Daoy (cell line): Measurements from ENCODE around the gene MRPS27. TPM values are rescaled to one million over a fixed set of nuclear protein-coding genes. Genes with fewer than 3 reads are reported as not detected.

Source experiments
- DNase-seq: peaks from one replicate; pipeline ENCODE4 v3.0.0-alpha.2; 2015; ENCODE audit warnings: low read depth
- total RNA-seq: library from RNA; depleted of rRNA; stranded (reverse); fragments of >200 nt; shearing (Covaris generic); gene quantifications from 2 replicates; pipeline ENCODE4 v1.2.3, GENCODE V29; 2014; rRNA removed

MRPS27 gene
- 91.3 and 117 TPM in 2 replicates for total RNA-seq

- DNase-seq, result peak; percentile 99
Measured at GRCh38 chr5:72319976-72320752, at the start of gene MRPS27, which contains the start of gene PTCD2. Gene MRPS27, minus strand, starts transcription at chr5:72320240. Its CDS starts 19 bp downstream, at chr5:72320221. Gene PTCD2, plus strand, starts transcription at chr5:72320373. Its CDS starts 10 bp downstream, at chr5:72320383.

GRCh38 chr5:72369711-72370110 lies 49.7 kb upstream of the MRPS27 start:
- DNase-seq, result no peak

GRCh38 chr5:72369301-72369700 lies 49.3 kb upstream of the MRPS27 start:
- DNase-seq, result no peak

GRCh38 chr5:72368271-72368670 lies 48.2 kb upstream of the MRPS27 start:
- no peak for DNase-seq

- peak; percentile 69 for DNase-seq
Measured at GRCh38 chr5:72366324-72366976, 46.4 kb upstream of the MRPS27 start.

- no peak for DNase-seq
Measured at GRCh38 chr5:72364951-72365350, 44.9 kb upstream of the MRPS27 start.

GRCh38 chr5:72364171-72364570 lies 44.1 kb upstream of the MRPS27 start:
- DNase-seq, result no peak

GRCh38 chr5:72363166-72363802 lies 43.2 kb upstream of the MRPS27 start:
- DNase-seq, result peak; percentile 70

- no peak for DNase-seq
Measured at GRCh38 chr5:72359886-72360285, 39.8 kb upstream of the MRPS27 start.

GRCh38 chr5:72358925-72359324 lies 38.9 kb upstream of the MRPS27 start:
- no peak for DNase-seq

- no peak for DNase-seq
Measured at GRCh38 chr5:72356361-72356760, 36.3 kb upstream of the MRPS27 start.

GRCh38 chr5:72355706-72356299 lies 35.8 kb upstream of the MRPS27 start:
- peak; percentile 62 for DNase-seq

GRCh38 chr5:72353046-72353445 lies 33.0 kb upstream of the MRPS27 start:
- peak; percentile 11 for DNase-seq

- DNase-seq, result no peak
Measured at GRCh38 chr5:72352616-72353015, 32.6 kb upstream of the MRPS27 start.

GRCh38 chr5:72351376-72351775 lies 31.3 kb upstream of the MRPS27 start:
- DNase-seq, result no peak

- DNase-seq, result peak; percentile 77
Measured at GRCh38 chr5:72347801-72348308, 27.8 kb upstream of the MRPS27 start.

- DNase-seq, result no peak
Measured at GRCh38 chr5:72346398-72346797, 26.4 kb upstream of the MRPS27 start.

GRCh38 chr5:72338689-72339209 lies 18.7 kb upstream of the MRPS27 start:
- no peak for DNase-seq

GRCh38 chr5:72337159-72337558 lies 17.1 kb upstream of the MRPS27 start:
- no peak for DNase-seq

GRCh38 chr5:72330712-72331111 lies 10.7 kb upstream of the MRPS27 start:
- DNase-seq, result no peak

- peak; percentile 55 for DNase-seq
Measured at GRCh38 chr5:72328172-72328571, 8.1 kb upstream of the MRPS27 start.

GRCh38 chr5:72326306-72326649 lies 6.2 kb upstream of the MRPS27 start:
- no peak for DNase-seq
